ENCODE data around the gene SCCPDH. TPM values are rescaled to one million over a fixed set of nuclear protein-coding genes. Genes with fewer than 3 reads are reported as not detected.

Gene SCCPDH
- total and polyA plus RNA-seq, 2 donors (not counting 1 experiment from before 2014, with no cell fraction given) = 1.7 to 6.6 TPM

DNA sequence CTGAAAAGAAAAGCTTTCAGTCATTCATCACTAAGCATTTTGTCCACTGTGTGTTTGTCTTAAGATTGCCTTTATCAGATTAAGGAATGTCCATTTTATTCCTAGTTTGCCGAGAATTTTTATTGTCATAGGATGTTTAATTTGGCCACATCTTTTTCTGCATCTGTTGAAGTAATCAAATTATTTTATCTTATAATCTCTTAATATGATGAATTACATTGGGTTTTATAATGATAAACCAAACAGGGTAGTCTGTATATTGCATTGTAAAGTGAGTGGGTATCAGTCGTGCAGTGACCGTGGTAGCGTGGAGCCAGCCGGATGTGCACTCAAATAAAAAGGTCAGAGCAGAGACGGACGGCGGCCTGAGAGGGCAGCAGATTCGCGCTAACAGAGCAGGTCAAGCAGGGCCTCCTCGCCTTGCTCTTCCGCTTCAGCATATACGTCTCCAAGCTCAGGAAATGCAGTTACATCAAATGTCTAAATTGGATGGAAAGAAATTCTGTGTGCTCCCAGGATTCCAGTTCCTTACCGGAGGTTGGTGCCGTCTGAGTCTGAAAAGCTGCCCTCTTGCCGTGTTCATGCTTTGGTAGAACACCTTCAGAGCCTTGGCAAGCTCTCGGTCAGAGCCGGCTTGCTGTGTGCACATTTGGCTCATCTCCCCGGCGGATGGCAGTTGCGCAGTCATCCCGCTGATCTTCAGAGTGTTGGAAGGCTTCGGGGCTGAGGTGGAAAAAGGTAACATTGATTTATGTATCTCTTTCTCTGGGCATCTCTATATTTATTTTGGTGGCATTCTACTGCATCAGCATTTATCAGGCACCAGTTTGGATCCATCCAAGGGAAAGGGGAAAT lies 51.5 kb downstream of the SCCPDH start:
- CTCF ChIA-PET = no interaction called here
- POLR2A ChIA-PET = no interaction called here
- H3K4me1 Mint-ChIP-seq = peaks cover 15% of the 10 kb centered on the region
- Histone ChIP-seq H3K4me3 (ENCODE audit: control extremely low read depth in 1 of 5, extremely low read depth in 1 of 5, insufficient read depth in 1 of 5, low read depth in 2 of 5, low read length in 4 of 5) (no peak overlapping the region), H3K27me3 (replicated peaks in 1 of 4; ENCODE audit: control extremely low read depth in 1 of 4, control insufficient read depth in 3 of 4, insufficient read depth in 4 of 4, low read length in 3 of 4) (no peaks in the 10 kb centered on the region), H2AFZ (ENCODE audit: insufficient read depth, low read depth, low read length, poor library complexity, severe bottlenecking) (no peak overlapping the region), H3K9me3 (ENCODE audit: control extremely low read depth in 1 of 3, control insufficient read depth in 2 of 3, insufficient read depth in 1 of 3, low read length in 2 of 3) (no peaks in the 10 kb centered on the region), H4K20me1 (ENCODE audit: control insufficient read depth, insufficient read depth, low read length, poor library complexity, severe bottlenecking) (no peaks in the 10 kb centered on the region), H3K9ac (ENCODE audit: low read length) (no peak overlapping the region), H3K36me3 (replicated peaks in 1 of 2; ENCODE audit: control extremely low read depth in 1 of 2, control insufficient read depth in 1 of 2, extremely low read depth in 1 of 2, insufficient read depth in 2 of 2, low read length in 1 of 2) (no peaks in the 10 kb centered on the region), H3K4me1 (ENCODE audit: control insufficient read depth in 2 of 2, insufficient read depth in 2 of 2, low read length in 2 of 2) (peaks cover 4 to 10% of the 10 kb centered on the region in 2 donors), H3K4me2 (replicated peaks; ENCODE audit: low read depth, low read length, poor library complexity, severe bottlenecking) (no peak overlapping the region), H3K27ac (ENCODE audit: low read length in 2 of 2) (no peak overlapping the region), H3K79me2 (ENCODE audit: control insufficient read depth, insufficient read depth, low read length) (no peaks in the 10 kb centered on the region)
- DNase-seq (no peak), ATAC-seq (ENCODE audit: low read depth) (no peak)
- WGBS (ENCODE audit: insufficient coverage) = 98% methylated on average over 21 of the region's 23 CpGs
- no peak overlapping the region for H3K4me3 Mint-ChIP-seq
- no peaks in the 10 kb centered on the region for H3K27me3 Mint-ChIP-seq
- no peak overlapping the region for H3K27ac Mint-ChIP-seq
- no peak for TF ChIP-seq EZH2 (IDR thresholded peaks at IDR 0.05; ENCODE audit: borderline replicate concordance, insufficient read depth, low read depth, low read length, poor library complexity, severe bottlenecking)
- TF ChIP-seq CTCF (IDR thresholded peaks at IDR 0.05) = no peak
- peaks cover 1% of the 10 kb centered on the region for H3K9me3 Mint-ChIP-seq (ENCODE audit: insufficient read depth)
- intact Hi-C loops (cut with micrococcal nuclease) = no loop called here

DNA sequence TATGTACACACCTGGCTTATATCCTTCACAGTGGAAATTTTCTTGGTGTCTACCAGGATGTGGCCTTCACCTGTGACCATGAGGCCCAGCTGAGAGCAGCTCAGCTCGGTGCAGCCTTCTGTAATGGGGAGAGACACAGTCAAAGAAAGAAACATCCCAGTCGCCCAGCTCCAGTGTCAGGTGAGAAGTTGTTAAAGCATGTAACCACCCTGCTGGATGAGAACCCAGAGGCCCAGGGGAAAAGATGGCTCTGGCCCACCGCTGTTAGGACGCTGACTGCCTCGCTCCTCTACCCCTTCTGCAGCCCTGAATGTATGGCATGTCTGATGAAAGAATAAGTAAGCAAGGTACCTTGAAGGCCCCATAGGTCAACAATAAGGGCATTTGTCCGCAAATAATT lies 52.7 kb downstream of the SCCPDH start:
- Mint-ChIP-seq H3K27me3 (no peaks in the 10 kb centered on the region), H3K27ac (no peak overlapping the region), H3K4me3 (no peak overlapping the region), H3K4me1 (peaks cover 15% of the 10 kb centered on the region), H3K9me3 (ENCODE audit: insufficient read depth) (peaks cover 1% of the 10 kb centered on the region)
- POLR2A ChIA-PET = no interaction called here
- Histone ChIP-seq H3K4me3 (ENCODE audit: control extremely low read depth in 1 of 5, extremely low read depth in 1 of 5, insufficient read depth in 1 of 5, low read depth in 2 of 5, low read length in 4 of 5) (no peak overlapping the region), H3K9me3 (ENCODE audit: control extremely low read depth in 1 of 3, control insufficient read depth in 2 of 3, insufficient read depth in 1 of 3, low read length in 2 of 3) (no peaks in the 10 kb centered on the region), H3K27ac (ENCODE audit: low read length in 2 of 2) (no peak overlapping the region), H2AFZ (ENCODE audit: insufficient read depth, low read depth, low read length, poor library complexity, severe bottlenecking) (no peak overlapping the region), H3K9ac (ENCODE audit: low read length) (no peak overlapping the region), H4K20me1 (ENCODE audit: control insufficient read depth, insufficient read depth, low read length, poor library complexity, severe bottlenecking) (no peaks in the 10 kb centered on the region), H3K79me2 (ENCODE audit: control insufficient read depth, insufficient read depth, low read length) (no peaks in the 10 kb centered on the region), H3K27me3 (replicated peaks in 1 of 4; ENCODE audit: control extremely low read depth in 1 of 4, control insufficient read depth in 3 of 4, insufficient read depth in 4 of 4, low read length in 3 of 4) (no peaks in the 10 kb centered on the region), H3K4me2 (replicated peaks; ENCODE audit: low read depth, low read length, poor library complexity, severe bottlenecking) (no peak overlapping the region), H3K4me1 (ENCODE audit: control insufficient read depth in 2 of 2, insufficient read depth in 2 of 2, low read length in 2 of 2) (peaks cover 4 to 10% of the 10 kb centered on the region in 2 donors), H3K36me3 (replicated peaks in 1 of 2; ENCODE audit: control extremely low read depth in 1 of 2, control insufficient read depth in 1 of 2, extremely low read depth in 1 of 2, insufficient read depth in 2 of 2, low read length in 1 of 2) (no peaks in the 10 kb centered on the region)
- TF ChIP-seq CTCF (IDR thresholded peaks at IDR 0.05) (no peak), EZH2 (IDR thresholded peaks at IDR 0.05; ENCODE audit: borderline replicate concordance, insufficient read depth, low read depth, low read length, poor library complexity, severe bottlenecking) (no peak)
- WGBS (ENCODE audit: insufficient coverage) = 89% methylated on average over 6 of the region's 6 CpGs
- no peak for ATAC-seq (ENCODE audit: low read depth)
- DNase-seq = no peak
- intact Hi-C loops (cut with micrococcal nuclease) = no loop called here
- CTCF ChIA-PET = no interaction called here
